Nephron (organoid): ENCODE measurements around the gene DNAI2.
A peak's percentile ranks its signal among the peaks of the same experiment; 100 is the strongest.

Experiments
- H3K27ac Mint-ChIP-seq, 3 experiments: 2 replicates each; pipeline ENCODE4 v1.8.0; 2020; ENCODE audit warnings: mixed read lengths in 3 of 3, mild to moderate bottlenecking in 2 of 3, moderate library complexity in 1 of 3
- H3K27me3 Mint-ChIP-seq: 2 replicates; pipeline ENCODE4 v1.8.0; 2021; ENCODE audit warnings: low read depth, mild to moderate bottlenecking, moderate library complexity, mixed read lengths
- H3K36me3 Mint-ChIP-seq: 2 replicates; pipeline ENCODE4 v1.8.0; 2020; ENCODE audit warnings: low read depth, mixed read lengths
- H3K4me1 Mint-ChIP-seq: 2 replicates; pipeline ENCODE4 v1.8.0; 2020; ENCODE audit warnings: mixed read lengths
- H3K4me3 Mint-ChIP-seq, 3 experiments: 2 replicates each; pipeline ENCODE4 v1.8.0; 2020; ENCODE audit warnings: mild to moderate bottlenecking in 3 of 3, mixed read lengths in 3 of 3, moderate library complexity in 2 of 3
- H3K9me3 Mint-ChIP-seq: 2 replicates; pipeline ENCODE4 v1.8.0; 2020; ENCODE audit warnings: mixed read lengths
- TF ChIP-seq, protein P1 (sequence below), 3 experiments: fragments of 200-600 bp; sonication (generic); IDR thresholded peaks; one replicate each; pipeline ENCODE4 v1.5.0; 2021; ENCODE audit warnings: antibody characterized with exemption in 3 of 3; ENCODE audit not compliant: unreplicated experiment in 3 of 3

The DNAI2 gene

DNA sequence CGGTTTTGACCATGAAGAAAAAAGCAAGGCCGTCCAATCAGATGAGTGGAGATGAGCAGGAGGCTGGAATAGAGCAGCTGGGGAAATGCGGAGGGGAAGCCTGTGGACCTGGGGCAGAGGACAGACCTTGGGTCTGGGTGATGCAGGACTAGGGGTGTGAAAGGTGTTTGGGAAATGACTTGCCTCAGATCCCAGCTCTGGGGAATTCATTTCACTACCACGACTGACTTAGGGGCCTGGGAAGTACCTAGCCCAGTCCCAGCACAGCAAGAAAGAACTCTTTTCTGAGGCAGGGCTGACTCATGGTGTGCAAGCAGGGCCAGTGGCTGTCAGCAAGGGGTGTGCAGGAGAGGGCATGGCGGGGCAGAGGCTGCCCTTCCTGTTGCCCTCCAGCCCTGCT is 14.8 kb downstream of the DNAI2 start:
- peak overlapping the region in 1 of 3 experiments; percentile 4 for H3K27ac Mint-ChIP-seq

DNA sequence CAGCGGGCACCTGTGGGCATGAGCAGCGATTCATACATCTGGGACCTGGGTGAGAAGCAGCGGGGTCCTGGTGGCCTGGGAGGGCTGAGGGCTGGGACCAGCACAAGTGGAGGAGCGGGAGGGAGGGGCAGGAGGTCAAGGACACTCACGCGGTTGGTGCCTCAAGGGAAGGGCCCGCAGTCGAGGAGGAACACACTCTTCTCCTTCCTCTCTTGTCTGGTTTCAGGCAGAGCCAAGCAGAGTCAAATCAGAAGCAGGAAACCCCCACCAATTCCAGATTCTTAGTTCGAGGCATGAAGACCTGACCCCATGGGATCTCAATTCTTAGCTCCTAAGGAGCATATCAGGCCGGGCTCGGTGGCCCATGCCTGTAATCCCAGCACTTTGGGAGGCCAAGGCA is 15.7 kb downstream of the DNAI2 start:
- H3K27me3 Mint-ChIP-seq = peaks cover 9% of the 10 kb centered on the region
- H3K4me3 Mint-ChIP-seq = no peak overlapping the region
- no peaks in the 10 kb centered on the region for H3K36me3 Mint-ChIP-seq
- TF ChIP-seq, protein P1, sequence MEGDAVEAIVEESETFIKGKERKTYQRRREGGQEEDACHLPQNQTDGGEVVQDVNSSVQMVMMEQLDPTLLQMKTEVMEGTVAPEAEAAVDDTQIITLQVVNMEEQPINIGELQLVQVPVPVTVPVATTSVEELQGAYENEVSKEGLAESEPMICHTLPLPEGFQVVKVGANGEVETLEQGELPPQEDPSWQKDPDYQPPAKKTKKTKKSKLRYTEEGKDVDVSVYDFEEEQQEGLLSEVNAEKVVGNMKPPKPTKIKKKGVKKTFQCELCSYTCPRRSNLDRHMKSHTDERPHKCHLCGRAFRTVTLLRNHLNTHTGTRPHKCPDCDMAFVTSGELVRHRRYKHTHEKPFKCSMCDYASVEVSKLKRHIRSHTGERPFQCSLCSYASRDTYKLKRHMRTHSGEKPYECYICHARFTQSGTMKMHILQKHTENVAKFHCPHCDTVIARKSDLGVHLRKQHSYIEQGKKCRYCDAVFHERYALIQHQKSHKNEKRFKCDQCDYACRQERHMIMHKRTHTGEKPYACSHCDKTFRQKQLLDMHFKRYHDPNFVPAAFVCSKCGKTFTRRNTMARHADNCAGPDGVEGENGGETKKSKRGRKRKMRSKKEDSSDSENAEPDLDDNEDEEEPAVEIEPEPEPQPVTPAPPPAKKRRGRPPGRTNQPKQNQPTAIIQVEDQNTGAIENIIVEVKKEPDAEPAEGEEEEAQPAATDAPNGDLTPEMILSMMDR (IDR thresholded peaks at IDR 0.05; ENCODE audit: unreplicated experiment in 3 of 3) = no peak
- H3K27ac Mint-ChIP-seq = no peak overlapping the region
- H3K9me3 Mint-ChIP-seq = peaks cover under 1% of the 10 kb centered on the region
- H3K4me1 Mint-ChIP-seq = peaks cover 5% of the 10 kb centered on the region

More for the DNA sequence above, 14.8 kb downstream of the DNAI2 start:
- Mint-ChIP-seq H3K27me3 (peaks cover 13% of the 10 kb centered on the region), H3K4me3 (no peak overlapping the region), H3K36me3 (no peaks in the 10 kb centered on the region), H3K4me1 (peaks cover 6% of the 10 kb centered on the region), H3K9me3 (no peaks in the 10 kb centered on the region)
- TF ChIP-seq, protein P1 (IDR thresholded peaks at IDR 0.05; ENCODE audit: unreplicated experiment in 3 of 3) = no peak

DNA sequence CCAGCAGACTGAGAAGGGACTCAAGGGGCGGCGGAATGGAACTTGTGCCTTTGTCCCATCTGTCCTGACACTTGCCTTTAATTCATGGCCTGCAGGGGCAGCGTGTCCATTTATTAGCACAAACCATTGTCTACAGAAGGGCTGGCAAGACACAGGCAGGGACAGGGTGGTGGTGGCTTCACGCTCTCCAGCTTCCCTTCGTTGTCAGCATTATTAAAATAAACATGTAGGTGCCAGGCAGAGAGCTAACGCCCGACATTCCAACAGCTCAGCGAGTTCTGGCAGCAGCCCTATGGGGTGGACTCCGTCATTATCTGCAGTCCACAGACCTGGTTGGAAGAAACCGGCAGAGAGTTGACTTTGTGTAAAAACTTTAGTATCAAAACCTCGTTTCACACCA is 16.3 kb downstream of the DNAI2 start:
- Mint-ChIP-seq H3K4me1 (no peaks in the 10 kb centered on the region), H3K27ac (peak overlapping the region in 1 of 3 experiments; percentile 73), H3K27me3 (peaks cover 3% of the 10 kb centered on the region), H3K4me3 (no peak overlapping the region), H3K9me3 (peaks cover 2% of the 10 kb centered on the region), H3K36me3 (no peaks in the 10 kb centered on the region)
- TF ChIP-seq, protein P1 (IDR thresholded peaks at IDR 0.05; ENCODE audit: unreplicated experiment in 3 of 3) = no peak

DNA sequence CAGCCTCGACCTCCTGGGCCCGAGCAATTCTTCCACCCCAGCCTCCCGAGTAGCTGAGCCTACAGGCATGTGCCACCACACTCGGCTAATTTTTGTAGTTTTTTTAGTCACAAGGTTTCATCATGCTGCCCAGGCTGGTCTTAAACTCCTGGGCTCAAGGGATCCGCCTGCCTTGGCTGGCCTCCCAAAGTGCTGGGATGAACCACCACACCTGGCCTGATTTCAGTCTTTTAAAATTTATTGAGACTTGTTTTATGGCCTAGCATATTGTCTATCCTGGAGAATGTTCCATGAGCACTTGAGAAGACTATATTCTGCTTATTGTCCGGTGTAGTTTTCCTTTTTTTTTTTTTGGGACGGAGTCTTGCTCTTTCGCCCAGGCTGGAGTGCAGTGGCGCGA is 18.5 kb downstream of the DNAI2 start:
- Mint-ChIP-seq H3K4me1 (peaks cover 13% of the 10 kb centered on the region), H3K36me3 (no peaks in the 10 kb centered on the region), H3K27me3 (peaks cover under 1% of the 10 kb centered on the region), H3K9me3 (peaks cover 2% of the 10 kb centered on the region), H3K4me3 (no peak overlapping the region), H3K27ac (no peak overlapping the region)
- TF ChIP-seq, protein P1 (IDR thresholded peaks at IDR 0.05; ENCODE audit: unreplicated experiment in 3 of 3) = no peak

DNA sequence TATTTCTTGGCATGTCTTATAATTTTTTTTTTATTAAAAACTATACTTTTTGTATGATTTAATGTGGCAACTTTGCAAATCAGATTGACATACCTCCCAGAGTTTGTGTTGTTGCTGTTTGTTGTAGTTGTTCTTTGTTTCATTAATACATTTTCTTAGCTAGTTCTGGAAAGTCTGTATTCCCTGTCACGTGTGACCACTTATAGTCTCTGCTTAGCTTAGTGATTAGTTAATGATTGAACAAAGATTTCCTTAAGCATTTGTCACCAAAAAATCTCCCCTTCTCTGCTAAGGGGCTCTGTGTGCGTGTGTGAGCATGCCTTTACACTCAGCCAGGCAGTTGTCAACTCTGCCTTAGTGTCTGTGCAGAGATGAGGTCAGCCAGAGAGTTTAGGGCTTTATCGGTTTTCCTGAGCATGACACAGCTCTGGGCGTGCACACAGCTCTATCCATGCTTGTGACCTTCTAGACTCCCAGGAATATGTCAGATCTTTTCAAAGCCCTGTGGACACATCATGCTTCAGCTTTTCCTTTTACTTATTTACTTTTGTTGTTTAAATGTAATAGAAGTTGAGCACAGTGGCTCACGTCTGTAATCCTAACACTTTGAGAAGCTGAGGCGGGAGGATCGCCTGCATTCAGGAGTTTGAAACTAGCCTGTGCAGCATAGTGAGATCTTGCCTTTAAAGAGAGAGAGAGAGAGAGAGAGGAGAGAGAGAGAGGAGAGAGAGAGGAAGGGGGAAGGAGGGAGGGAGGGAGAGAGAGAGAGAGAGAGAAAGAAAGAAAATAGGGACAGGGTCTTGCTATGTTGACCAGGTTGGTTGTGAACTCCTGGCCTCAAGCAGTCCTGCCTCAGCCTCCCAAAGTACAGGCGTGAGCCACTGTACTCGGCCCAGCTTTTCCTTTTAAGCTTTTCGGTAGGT is 21.9 kb downstream of the DNAI2 start:
- H3K4me3 Mint-ChIP-seq = no peak overlapping the region
- H3K9me3 Mint-ChIP-seq = peaks cover 2% of the 10 kb centered on the region
- TF ChIP-seq, protein P1 (IDR thresholded peaks at IDR 0.05; ENCODE audit: unreplicated experiment in 3 of 3) = no peak
- peaks cover 19% of the 10 kb centered on the region for H3K27me3 Mint-ChIP-seq
- H3K4me1 Mint-ChIP-seq = peaks cover 32% of the 10 kb centered on the region
- peak overlapping the region; percentile 11 to 34 (median 27) for H3K27ac Mint-ChIP-seq
- no peaks in the 10 kb centered on the region for H3K36me3 Mint-ChIP-seq
